Activated T-helper 1 cell treated with Interleukin-2 at 50 U/mL for 16 hours (primary cell): Measurements from ENCODE around the gene RBM38.

Experiments
- DNase-seq: peaks from one replicate; pipeline ENCODE4 v3.0.0-alpha.2; 2020; ENCODE audit warnings: low read depth

RBM38 gene

GRCh38 chr20:57437672-57438330 lies 46.6 kb downstream of the RBM38 start:
- DNase-seq, result no peak

GRCh38 chr20:57438552-57438951 lies 47.4 kb downstream of the RBM38 start:
- no peak for DNase-seq

GRCh38 chr20:57439432-57439831 lies 48.2 kb downstream of the RBM38 start:
- DNase-seq, result no peak

- no peak for DNase-seq
Measured at GRCh38 chr20:57439993-57440392, 48.8 kb downstream of the RBM38 start.

- DNase-seq, result no peak
Measured at GRCh38 chr20:57440678-57441509, 49.7 kb downstream of the RBM38 start.

- DNase-seq, result no peak
Measured at GRCh38 chr20:57441510-57442154, 50.4 kb downstream of the RBM38 start.

- no peak for DNase-seq
Measured at GRCh38 chr20:57442158-57442887, 51.1 kb downstream of the RBM38 start.

- no peak for DNase-seq
Measured at GRCh38 chr20:57442888-57443239, 51.7 kb downstream of the RBM38 start.

GRCh38 chr20:57443349-57444265 lies 52.4 kb downstream of the RBM38 start:
- DNase-seq, result no peak

GRCh38 chr20:57444394-57445048 lies 53.3 kb downstream of the RBM38 start:
- DNase-seq, result no peak

GRCh38 chr20:57445298-57445697 lies 54.1 kb downstream of the RBM38 start:
- no peak for DNase-seq

GRCh38 chr20:57445774-57446173 lies 54.6 kb downstream of the RBM38 start:
- DNase-seq, result no peak

- no peak for DNase-seq
Measured at GRCh38 chr20:57448764-57449354, 57.7 kb downstream of the RBM38 start.

GRCh38 chr20:57449398-57450354 lies 58.5 kb downstream of the RBM38 start:
- DNase-seq, result no peak

GRCh38 chr20:57450419-57450818 lies 59.2 kb downstream of the RBM38 start:
- no peak for DNase-seq

GRCh38 chr20:57450931-57451330 lies 59.7 kb downstream of the RBM38 start:
- no peak for DNase-seq

GRCh38 chr20:57451431-57451794 lies 60.2 kb downstream of the RBM38 start:
- no peak for DNase-seq

- DNase-seq, result no peak
Measured at GRCh38 chr20:57451795-57452661, 60.8 kb downstream of the RBM38 start.
